Tibial artery (tissue), 4 donors: ENCODE measurements around the gene LPP.

ENCODE experiments used
- DNase-seq, 2 donors: peaks; one replicate each; pipeline ENCODE4 v3.0.0-alpha.2; 2019
- H3K27ac ChIP-seq, 2 donors: fragments of 200-600 bp; sonication (generic) in 1 of 2; 1 replicate in 1 of 2; 2 replicates in 1 of 2; pipeline ENCODE4 v1.5.1; 2018 to 2019; ENCODE audit warnings: mild to moderate bottlenecking in 1 of 2
- H3K27me3 ChIP-seq, 2 donors: fragments of 200-600 bp; sonication (generic) in 1 of 2; one replicate each; pipeline versions ENCODE4 v1.5.1 to v1.6.0; 2016 to 2019
- H3K36me3 ChIP-seq, 3 donors: fragments of 200-600 bp; sonication (generic) in 2 of 3; one replicate each; pipeline ENCODE4 v1.5.1; 2016 to 2019; ENCODE audit warnings: mild to moderate bottlenecking in 2 of 3
- H3K4me1 ChIP-seq, 4 donors: fragments of 200-600 bp; sonication (generic) in 2 of 4; 1 replicate in 3 of 4; 2 replicates in 1 of 4; pipeline ENCODE4 v1.5.1; 2016 to 2019
- H3K4me3 ChIP-seq, 2 donors: fragments of 200-600 bp; sonication (generic) in 1 of 2; 1 replicate in 1 of 2; 2 replicates in 1 of 2; pipeline ENCODE4 v1.5.1; 2018 to 2019; ENCODE audit warnings: mild to moderate bottlenecking in 2 of 2
- H3K9me3 ChIP-seq, 3 donors: fragments of 200-600 bp; sonication (generic) in 1 of 3; one replicate each; pipeline ENCODE4 v1.5.1; 2016 to 2019
- CTCF ChIP-seq, 2 experiments: fragments of 200-600 bp in 1 of 2; fragments of 450-650 bp in 1 of 2; IDR thresholded peaks; one replicate each; pipeline ENCODE4 v1.5.1; 2017 to 2019; ENCODE audit warnings: antibody characterized with exemption in 2 of 2, mild to moderate bottlenecking in 1 of 2, moderate library complexity in 1 of 2
- intact Hi-C: fragments of 100-400 bp; cut with DNase I; formaldehyde crosslinking; loops from one replicate; pipeline ENCODE4 v1.15.0; 2023; ENCODE audit warnings: low total_unique reads

Gene LPP

GRCh38 chr3:188234132-188234531 is 80.2 kb downstream of the LPP start:
- intact Hi-C loops, result no loop called here
- Histone ChIP-seq H3K27ac (peak overlapping the region; percentile 73 to 87), H3K27me3 (no peaks in the 10 kb centered on the region), H3K4me3 (no peak overlapping the region), H3K36me3 (peaks cover 0 to 4% (median 0%) of the 10 kb centered on the region in 3 donors), H3K4me1 (peaks cover 0 to 100% (median 53%) of the 10 kb centered on the region in 4 donors), H3K9me3 (no peaks in the 10 kb centered on the region)
- TF ChIP-seq CTCF (IDR thresholded peaks at IDR 0.05), result no peak
- no peak for DNase-seq

- Histone ChIP-seq H3K36me3 (no peaks in the 10 kb centered on the region), H3K27me3 (no peaks in the 10 kb centered on the region), H3K4me1 (peaks cover 0 to 100% (median 55%) of the 10 kb centered on the region in 4 donors), H3K9me3 (no peaks in the 10 kb centered on the region), H3K4me3 (no peak overlapping the region), H3K27ac (peak overlapping the region in 1 of 2 donors; percentile 87)
- intact Hi-C loops, result no loop called here
- DNase-seq, result no peak
- TF ChIP-seq CTCF (IDR thresholded peaks at IDR 0.05), result no peak
Measured at GRCh38 chr3:188236271-188236670, 82.3 kb downstream of the LPP start.

- no peaks in the 10 kb centered on the region for H3K27me3 ChIP-seq
- no peaks in the 10 kb centered on the region for H3K9me3 ChIP-seq
- H3K4me1 ChIP-seq, result peaks cover 0 to 100% (median 60%) of the 10 kb centered on the region in 4 donors
- H3K36me3 ChIP-seq, result no peaks in the 10 kb centered on the region
- DNase-seq, result peak in 1 of 2 donors; percentile 49
- TF ChIP-seq CTCF (IDR thresholded peaks at IDR 0.05), result no peak
- intact Hi-C loops, result no loop called here
- no peak overlapping the region for H3K4me3 ChIP-seq
- peak overlapping the region; percentile 67 to 68 for H3K27ac ChIP-seq
Measured at GRCh38 chr3:188239035-188239434, 85.1 kb downstream of the LPP start.

GRCh38 chr3:188239577-188239976 is 85.6 kb downstream of the LPP start:
- intact Hi-C loops, result no loop called here
- H3K27ac ChIP-seq, result peak overlapping the region; percentile 67 to 68
- no peaks in the 10 kb centered on the region for H3K36me3 ChIP-seq
- no peak for TF ChIP-seq CTCF (IDR thresholded peaks at IDR 0.05)
- H3K4me1 ChIP-seq, result peaks cover 0 to 100% (median 59%) of the 10 kb centered on the region in 4 donors
- peak overlapping the region in 1 of 2 donors; percentile 3 for H3K4me3 ChIP-seq
- H3K9me3 ChIP-seq, result no peaks in the 10 kb centered on the region
- no peak for DNase-seq
- H3K27me3 ChIP-seq, result no peaks in the 10 kb centered on the region

GRCh38 chr3:188240189-188240981 is 86.4 kb downstream of the LPP start:
- H3K27me3 ChIP-seq, result no peaks in the 10 kb centered on the region
- peak overlapping the region; percentile 67 to 68 for H3K27ac ChIP-seq
- no peak for DNase-seq
- peaks cover 0 to 100% (median 58%) of the 10 kb centered on the region in 4 donors for H3K4me1 ChIP-seq
- no peaks in the 10 kb centered on the region for H3K36me3 ChIP-seq
- no peak for TF ChIP-seq CTCF (IDR thresholded peaks at IDR 0.05)
- no peaks in the 10 kb centered on the region for H3K9me3 ChIP-seq
- intact Hi-C loops, result no loop called here
- peak overlapping the region in 1 of 2 donors; percentile 27 for H3K4me3 ChIP-seq
